ENCODE results near the gene KLRC4. TPM values are rescaled to one million over a fixed set of nuclear protein-coding genes. Genes with fewer than 3 reads are reported as not detected.
"Not testable (repeated sequence)": the region's sequence is repeated elsewhere in the genome, so short reads cannot be mapped to it uniquely, and the experiment has no call there.

KLRC4 gene
- polyA plus RNA-seq, 4 donors: not detected

- DNase-seq (ENCODE audit: low read depth in 4 of 4, low spot score in 3 of 4): no peak
These were observed 11.4 kb downstream of the KLRC4 start for GRCh38 chr12:10398168-10398567.

DNA sequence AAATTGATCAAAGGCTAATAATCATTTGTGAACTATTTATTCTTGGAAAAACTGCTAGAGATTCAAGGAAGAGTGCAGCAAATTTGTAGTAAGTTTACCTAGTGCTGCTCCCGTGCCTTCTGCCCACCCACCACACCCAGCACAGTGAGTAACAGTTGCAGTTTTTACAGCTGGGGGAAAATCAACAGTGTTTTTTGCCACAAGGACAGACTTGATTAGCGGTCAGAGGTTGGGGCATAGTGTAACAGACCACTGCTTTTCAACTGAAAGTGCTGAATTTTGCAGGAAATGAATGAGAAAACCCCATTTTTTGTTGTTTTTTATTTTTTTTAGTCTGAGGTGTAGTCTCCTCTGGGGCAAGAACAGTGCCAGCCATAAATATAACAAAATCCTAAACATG lies 12.3 kb downstream of the KLRC4 start:
- DNase-seq (ENCODE audit: low read depth in 4 of 4, low spot score in 3 of 4): no peak

GRCh38 chr12:10396176-10396575 lies 13.4 kb downstream of the KLRC4 start:
- DNase-seq (ENCODE audit: low read depth in 4 of 4, low spot score in 3 of 4): not testable (repeated sequence)

DNA sequence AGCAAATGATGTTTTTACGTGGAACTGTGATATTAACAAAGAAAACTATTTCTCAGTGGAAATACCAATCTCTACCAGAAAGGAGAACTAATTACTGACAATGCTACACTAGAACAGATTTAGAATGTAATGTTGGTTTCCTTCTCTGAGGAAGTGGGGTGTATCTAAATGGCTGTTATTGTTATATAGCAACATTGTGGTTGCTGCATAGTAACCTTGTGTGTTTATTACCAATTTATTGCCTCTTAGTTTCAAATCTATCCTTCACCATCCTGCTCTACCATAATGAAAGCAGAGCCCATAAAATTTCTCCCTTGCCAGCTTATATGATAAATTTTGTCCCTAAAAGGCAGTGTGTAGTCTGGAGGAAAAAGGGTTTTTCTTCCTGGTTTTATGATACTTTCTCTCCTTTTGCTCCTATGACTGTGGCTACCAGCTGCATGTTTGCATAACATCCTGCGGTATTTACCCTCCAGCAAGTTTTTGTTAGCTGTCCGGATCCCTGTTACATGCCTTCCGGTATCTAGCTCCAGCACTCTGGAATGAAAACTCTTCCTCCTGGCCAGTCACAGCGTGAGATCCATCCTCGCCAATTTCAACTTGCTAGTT lies 14.1 kb downstream of the KLRC4 start:
- DNase-seq (ENCODE audit: low read depth in 4 of 4, low spot score in 3 of 4): no peak

- not testable (repeated sequence) for DNase-seq (ENCODE audit: low read depth in 4 of 4, low spot score in 3 of 4)
These were observed 14.9 kb downstream of the KLRC4 start for GRCh38 chr12:10394531-10395152.

GRCh38 chr12:10393291-10393690 lies 16.3 kb downstream of the KLRC4 start:
- DNase-seq (ENCODE audit: low read depth in 4 of 4, low spot score in 3 of 4): no peak

GRCh38 chr12:10392394-10392930 lies 17.1 kb downstream of the KLRC4 start:
- DNase-seq (ENCODE audit: low read depth in 4 of 4, low spot score in 3 of 4): no peak

DNA sequence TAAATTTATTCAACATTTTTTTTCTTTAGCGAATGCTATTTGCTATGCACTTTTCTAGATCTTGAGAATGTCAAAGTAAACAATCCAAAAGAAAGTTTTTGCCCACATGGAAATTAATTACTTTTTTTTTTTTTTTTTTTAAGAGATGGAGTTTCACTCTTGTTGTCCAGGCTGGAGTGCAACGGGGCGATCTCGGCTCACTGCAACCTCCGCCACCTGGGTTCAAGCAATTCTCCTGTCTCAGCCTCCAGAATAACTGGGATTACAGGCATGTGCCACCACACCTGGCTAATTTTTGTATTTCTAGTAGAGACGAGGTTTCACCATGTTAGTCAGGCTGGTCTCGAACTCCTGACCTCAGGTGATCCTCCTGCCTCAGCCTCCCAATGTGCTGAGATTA lies 18.6 kb downstream of the KLRC4 start:
- not testable (repeated sequence) for DNase-seq (ENCODE audit: low read depth in 4 of 4, low spot score in 3 of 4)

DNA sequence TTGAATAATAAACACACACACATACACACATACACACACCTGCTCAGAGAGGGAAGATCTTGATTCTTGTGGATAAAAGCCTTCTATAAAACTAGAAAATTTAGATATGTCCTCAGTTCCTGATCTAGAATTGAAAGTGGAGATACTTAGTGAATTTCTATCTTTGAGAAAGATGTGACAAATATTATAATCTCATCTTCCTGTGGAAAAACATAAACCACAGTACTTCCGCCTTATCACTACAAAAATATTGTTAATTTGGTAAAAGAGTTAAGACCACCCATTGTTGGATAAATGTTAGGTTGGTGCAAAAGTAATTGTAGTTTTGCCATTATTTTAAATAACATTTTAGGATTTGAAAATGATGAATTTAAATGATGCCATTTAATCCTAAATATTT lies 19.7 kb downstream of the KLRC4 start, which contains the start of gene KLRK1:
KLRK1 (minus strand) TSS at position 138 of the 400 bp plus-strand sequence. CDS start 1,231 bp downstream, outside the sequence.
- no peak for DNase-seq (ENCODE audit: low read depth in 4 of 4, low spot score in 3 of 4)

DNA sequence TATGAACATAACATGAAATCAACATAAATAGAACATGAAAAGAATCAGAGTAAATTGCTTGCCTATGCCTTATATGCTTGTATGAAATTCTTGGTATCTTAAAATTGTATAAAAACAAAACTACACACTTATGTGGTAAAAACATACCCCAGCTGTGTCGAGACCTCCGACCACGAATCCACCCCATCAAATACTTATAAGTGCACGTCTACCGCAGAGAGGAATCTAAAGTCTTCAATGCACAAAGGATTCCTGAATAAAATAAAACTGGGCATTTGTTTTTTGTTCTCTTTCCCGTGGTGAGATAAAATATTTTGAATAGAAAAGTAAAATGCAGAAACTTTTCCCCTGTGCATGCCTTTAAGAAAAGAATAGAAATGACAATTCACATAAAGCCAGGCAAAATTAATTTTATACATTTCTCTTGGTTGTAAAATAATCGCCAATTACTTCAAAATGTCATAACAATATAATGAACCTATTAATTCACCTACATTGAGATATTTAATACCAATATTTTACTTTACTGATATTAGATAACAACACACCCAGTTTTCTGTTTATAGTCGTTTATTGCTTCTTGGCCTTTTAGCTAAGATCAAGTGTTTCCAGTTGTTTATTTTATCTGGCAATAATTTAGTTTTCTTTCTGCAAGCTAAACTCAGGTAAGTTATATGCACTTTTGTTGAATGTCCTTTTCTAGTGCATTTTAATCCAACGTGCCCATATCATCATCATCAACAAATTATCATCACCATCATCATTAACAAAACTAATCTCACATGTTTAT lies 20.7 kb downstream of the KLRC4 start:
- no peak for DNase-seq (ENCODE audit: low read depth in 4 of 4, low spot score in 3 of 4)

DNA sequence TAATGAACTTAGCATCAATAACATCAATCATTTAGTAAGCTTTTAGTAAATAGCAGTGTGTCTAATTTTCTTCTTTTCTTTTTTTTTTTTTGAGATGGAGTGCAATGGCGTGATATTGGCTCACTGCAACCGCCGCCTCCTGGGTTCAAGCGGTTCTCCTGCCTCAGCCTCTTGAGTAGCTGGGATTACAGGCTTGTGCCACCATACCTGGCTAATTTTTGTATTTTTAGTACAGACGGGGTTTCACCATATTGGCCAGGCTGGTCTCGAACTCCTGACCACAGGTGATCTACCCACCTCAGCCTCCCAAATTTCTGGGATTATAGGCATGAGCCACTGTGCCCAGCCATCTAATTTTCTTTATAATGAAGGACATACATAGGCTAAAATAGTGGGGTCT lies 22.1 kb downstream of the KLRC4 start:
- not testable (repeated sequence) for DNase-seq (ENCODE audit: low read depth in 4 of 4, low spot score in 3 of 4)

- no peak for DNase-seq (ENCODE audit: low read depth in 4 of 4, low spot score in 3 of 4)
These were observed 22.7 kb downstream of the KLRC4 start for GRCh38 chr12:10386857-10387256.

GRCh38 chr12:10385166-10385613 lies 24.4 kb downstream of the KLRC4 start:
- no peak for DNase-seq (ENCODE audit: low read depth in 4 of 4, low spot score in 3 of 4)

GRCh38 chr12:10384191-10384590 lies 25.4 kb downstream of the KLRC4 start:
- DNase-seq (ENCODE audit: low read depth in 4 of 4, low spot score in 3 of 4): no peak

- no peak for DNase-seq (ENCODE audit: low read depth in 4 of 4, low spot score in 3 of 4)
These were observed 27.5 kb downstream of the KLRC4 start for GRCh38 chr12:10381928-10382628.

DNA sequence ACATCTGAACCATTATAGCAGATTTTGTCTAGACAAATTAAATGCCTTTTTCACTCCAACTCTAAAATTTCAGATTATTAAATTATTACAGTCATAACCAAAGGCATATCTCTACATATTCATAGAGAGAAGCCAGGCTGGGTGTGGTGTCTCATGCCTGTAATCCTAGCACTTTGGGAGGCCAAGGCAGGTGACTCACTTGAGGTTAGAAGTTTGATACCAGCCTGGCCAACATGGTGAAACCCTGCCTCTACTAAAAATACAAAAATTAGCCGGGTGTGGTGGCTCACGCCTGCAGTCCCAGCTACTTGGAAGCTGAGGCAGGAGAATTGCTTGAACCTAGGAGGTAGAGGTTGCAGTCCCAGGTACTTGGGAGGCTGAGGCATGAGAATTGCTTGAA lies 30.8 kb downstream of the KLRC4 start:
- not testable (repeated sequence) for DNase-seq (ENCODE audit: low read depth in 4 of 4, low spot score in 3 of 4)

- no peak for DNase-seq (ENCODE audit: low read depth in 4 of 4, low spot score in 3 of 4)
These were observed 34.9 kb downstream of the KLRC4 start for GRCh38 chr12:10374624-10375018.

DNA sequence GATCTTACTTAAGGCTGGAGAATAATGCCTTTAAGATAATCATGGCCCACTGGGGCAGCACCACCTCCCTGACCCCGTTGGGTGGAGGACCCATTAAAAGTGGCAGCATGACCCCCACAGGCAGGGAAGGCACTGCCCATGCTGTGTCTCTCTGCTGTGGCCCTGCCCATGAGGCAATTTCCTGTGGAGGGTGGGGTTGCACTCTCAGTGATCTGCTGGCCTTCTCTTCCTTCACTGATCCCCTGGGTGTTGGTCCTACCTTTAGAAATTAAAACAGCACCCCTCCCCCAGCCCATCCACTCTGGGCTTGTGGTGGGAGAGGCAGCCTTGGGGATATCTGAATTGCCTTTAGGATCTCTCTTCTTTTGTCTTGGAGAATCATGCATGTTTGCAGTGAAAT lies 37.0 kb downstream of the KLRC4 start:
- no peak for DNase-seq (ENCODE audit: low read depth in 4 of 4, low spot score in 3 of 4)

DNA sequence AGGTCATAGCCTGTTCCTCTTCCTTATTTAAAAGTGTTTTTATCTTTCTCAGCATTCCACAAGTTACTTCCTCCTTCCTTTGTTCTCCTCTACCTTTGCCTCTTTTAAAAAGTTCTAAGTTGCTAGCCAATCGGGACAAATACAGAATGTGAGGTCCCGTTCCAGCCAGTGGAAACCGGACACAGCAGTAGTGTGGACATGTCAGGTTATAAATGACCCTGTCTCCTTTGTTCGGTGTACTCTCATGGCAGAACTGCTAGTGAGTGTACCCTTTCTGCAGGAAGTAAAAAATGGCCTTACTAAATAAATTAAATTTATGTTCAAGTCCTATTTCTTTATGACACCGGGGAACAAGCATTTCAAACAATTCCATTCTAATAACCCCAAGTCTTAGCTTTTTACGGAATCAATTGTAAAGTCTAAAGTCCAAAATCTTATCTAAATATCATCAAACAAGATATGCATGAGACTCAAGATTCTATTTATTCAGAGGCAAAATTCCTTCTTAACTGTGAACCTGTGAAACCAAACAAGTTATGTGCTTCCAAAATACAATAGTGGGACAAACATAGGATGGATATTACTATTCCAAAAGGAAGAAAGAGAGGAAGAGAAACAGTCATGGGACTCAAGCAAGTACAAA lies 37.5 kb downstream of the KLRC4 start:
- not testable (repeated sequence) for DNase-seq (ENCODE audit: low read depth in 4 of 4, low spot score in 3 of 4)
